GM12872 (cell line): ENCODE data around the gene LCMT1.

Experiments
- CTCF ChIP-seq: IDR thresholded peaks from 3 replicates; pipeline ENCODE4 v1.5.1; 2011; ENCODE audit warnings: low read depth, mild to moderate bottlenecking, low read length, moderate library complexity; ENCODE audit not compliant: insufficient read depth

The LCMT1 gene

GRCh38 chr16:25114121-25114520 is 2.6 kb downstream of the LCMT1 start:
- TF ChIP-seq CTCF = no peak

- TF ChIP-seq CTCF = no peak
Measured at GRCh38 chr16:25118851-25119578, 7.5 kb downstream of the LCMT1 start.

- no peak for TF ChIP-seq CTCF
Measured at GRCh38 chr16:25121824-25122600, 10.5 kb downstream of the LCMT1 start.

- no peak for TF ChIP-seq CTCF
Measured at GRCh38 chr16:25124503-25124902, 13.0 kb downstream of the LCMT1 start.

- peak; percentile 61 for TF ChIP-seq CTCF
Measured at GRCh38 chr16:25126820-25127232, 15.3 kb downstream of the LCMT1 start.

- TF ChIP-seq CTCF = no peak
Measured at GRCh38 chr16:25134166-25134700, 22.7 kb downstream of the LCMT1 start.

GRCh38 chr16:25135254-25135878 is 23.8 kb downstream of the LCMT1 start:
- no peak for TF ChIP-seq CTCF
